Measurements from ENCODE around the gene RFTN1.
A peak's percentile ranks its signal among the peaks of the same experiment; 100 is the strongest.
"Not testable (repeated sequence)": the region's sequence is repeated elsewhere in the genome, so short reads cannot be mapped to it uniquely, and the experiment has no call there.

The RFTN1 gene

DNA sequence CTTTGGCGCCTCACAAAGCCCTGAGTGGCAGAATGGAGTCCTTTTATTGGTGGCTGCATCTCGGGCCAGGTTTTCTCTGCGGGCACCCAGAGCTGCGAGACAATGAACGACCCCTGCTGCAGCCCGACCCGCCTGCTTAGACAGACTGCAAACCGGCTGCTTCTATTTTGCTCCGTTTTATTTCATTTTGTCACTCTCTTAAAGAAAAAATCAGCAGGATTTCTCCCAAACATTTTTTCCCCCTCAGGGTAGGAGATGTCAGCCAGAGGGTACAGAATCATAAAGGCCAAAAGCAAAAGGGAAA is 183.7 kb downstream of the RFTN1 start:
- intact Hi-C loops (cut with DNase I) = no loop called here
- DNase-seq = peak in 1 of 42 donors; percentile 36

DNA sequence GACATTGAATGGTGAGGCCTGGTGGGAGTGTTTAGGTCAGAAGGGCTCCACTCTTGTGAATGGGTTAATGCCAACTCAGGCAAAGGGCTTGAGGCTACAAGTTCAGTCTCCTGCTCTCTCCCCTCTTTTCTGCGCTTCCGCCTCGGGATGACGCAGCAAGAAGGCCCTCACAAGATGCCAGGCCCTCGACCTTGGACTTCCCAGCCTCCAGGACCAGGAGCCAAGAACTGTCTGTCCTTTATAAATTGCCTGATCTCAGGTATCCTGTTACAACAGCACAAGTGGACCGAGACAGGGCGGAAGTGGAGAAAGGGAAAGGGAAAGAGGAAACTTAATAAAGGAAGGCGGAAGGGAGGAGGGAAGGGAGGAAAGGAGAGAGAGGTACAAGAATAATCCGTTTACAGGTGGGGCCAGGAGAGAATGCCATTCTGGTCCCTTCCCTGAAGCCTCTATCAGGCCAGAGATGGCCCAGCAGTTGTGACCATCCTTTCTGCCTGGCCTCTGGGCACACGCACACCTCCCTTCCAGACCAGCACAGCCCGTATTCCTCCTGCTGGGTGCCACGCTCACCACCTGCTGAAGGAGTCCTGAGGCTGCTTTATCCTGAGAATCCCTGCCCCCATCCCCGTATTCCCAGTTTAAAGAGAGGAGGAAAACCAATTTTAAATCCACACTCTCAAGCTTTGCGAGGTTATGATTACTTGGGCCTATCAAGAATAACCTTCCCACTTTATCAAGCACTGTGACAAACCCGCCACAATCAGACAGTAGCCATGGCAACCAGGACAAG is 184.3 kb downstream of the RFTN1 start:
- intact Hi-C loops (cut with DNase I) = no loop called here
- peak in 1 of 42 donors; percentile 32 for DNase-seq

DNA sequence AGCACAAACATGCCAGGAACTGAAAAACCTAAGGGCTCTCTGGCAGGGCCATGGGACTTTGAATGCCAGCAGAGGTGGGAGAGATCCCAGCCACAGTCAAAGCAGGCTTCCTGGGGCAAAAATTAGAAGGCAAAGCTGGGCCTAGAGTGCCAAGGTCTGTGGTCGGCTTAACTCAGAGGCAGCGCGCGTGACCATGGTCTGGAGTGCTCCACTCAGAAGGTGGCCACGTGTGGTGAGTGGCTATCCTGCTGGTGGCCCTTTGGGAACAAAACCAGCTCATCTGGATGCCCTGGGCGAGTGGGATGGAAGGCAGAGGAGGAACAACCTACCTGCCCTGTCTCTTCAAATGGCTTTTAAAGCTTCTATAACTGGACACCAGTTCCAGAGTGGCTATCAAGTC is 185.4 kb downstream of the RFTN1 start:
- DNase-seq = peak in 1 of 42 donors; percentile 32
- intact Hi-C loops (cut with DNase I) = no loop called here

DNA sequence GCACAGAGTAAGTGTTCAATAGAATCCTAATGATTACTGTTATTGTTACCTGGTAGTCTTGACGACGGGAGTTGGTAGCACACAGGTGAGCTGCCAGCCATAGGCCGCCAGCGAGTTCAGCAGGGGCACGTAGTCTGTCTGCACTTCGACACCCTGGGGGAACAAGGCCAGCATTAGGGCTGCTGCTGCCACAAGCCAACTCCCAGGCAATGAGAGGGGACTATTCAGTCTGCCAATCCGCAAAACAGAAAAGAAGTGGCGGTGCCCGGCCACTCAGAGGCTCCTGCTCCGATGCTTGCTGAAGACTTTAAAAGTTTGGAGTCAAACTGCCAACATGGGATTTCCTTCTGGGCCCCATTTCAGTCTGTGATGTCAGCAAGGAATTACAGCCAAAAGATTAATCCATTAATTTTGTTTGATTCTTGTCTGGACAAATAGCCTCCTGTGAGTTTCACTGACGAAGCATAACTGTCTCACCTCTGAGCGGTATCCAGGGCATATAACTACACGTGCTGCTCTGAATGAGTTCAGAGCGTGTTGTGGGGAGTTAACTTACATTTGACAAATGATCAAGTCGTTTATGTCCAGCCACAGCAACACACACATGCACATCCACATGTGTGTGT is 186.7 kb downstream of the RFTN1 start:
- peak in 2 of 42 donors; percentile 19 to 35 for DNase-seq
- intact Hi-C loops (cut with DNase I) = no loop called here

DNA sequence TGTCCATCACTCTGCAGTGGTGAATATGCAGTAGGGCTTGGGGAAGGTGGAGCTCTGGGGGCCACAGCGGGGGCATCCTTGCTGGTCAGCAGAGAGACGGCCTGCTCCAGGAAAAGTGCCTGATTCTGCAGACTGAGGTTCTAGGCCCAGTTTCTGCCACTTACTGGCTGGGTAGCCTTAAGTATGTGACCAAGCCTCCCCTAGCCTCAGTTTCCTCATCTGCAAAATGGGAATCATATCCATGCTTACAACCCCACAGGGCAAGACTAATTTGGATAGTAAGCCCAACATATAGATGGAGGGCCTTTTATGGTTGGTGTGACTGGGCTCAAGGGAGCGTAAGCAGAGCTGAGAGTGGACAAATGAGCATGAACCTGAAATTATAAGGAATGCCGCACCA is 187.6 kb downstream of the RFTN1 start:
- DNase-seq = peak in 1 of 42 donors; percentile 15
- intact Hi-C loops (cut with DNase I) = no loop called here

DNA sequence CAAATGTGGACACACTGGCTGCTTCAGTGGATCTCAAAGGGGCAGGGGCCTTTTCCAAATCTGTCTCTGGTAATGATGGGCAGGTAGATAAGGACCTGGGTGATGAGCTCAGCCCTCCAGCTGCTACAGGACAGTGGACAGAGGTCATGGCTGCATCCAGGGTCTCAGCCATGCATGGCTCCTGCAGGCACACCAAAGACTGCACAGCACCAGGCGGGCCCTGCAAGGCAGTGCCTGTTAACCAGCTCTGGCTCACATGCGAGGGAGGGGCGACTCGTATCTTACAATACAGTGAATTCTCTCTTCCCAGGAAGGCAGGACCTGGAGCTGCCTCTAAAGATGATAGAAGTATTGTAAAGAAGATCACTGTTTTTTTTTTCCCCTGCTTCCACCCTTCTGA is 189.8 kb downstream of the RFTN1 start:
- DNase-seq = peak in 1 of 42 donors; percentile 28
- intact Hi-C loops (cut with DNase I) = no loop called here

DNA sequence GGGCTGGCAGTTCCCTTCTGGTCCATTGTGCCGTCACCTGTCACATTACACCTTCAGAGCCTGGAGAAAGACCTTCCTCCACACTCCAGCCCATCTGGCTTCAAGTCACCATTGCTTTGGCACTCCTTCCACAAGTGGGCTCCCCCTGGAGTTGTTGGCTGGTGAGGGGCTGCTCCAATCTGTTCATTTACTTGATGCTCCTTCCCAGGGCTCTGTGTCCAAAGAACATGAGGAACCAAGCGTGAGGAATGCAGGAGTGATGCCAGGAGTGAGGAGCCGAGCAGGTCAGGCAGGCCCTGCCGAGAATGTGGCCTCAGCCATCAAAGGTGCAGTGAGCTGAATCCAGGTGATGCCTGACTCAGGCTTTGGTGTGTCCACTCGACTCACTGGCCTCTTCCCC is 191.3 kb downstream of the RFTN1 start:
- intact Hi-C loops (cut with DNase I) = no loop called here
- peak in 1 of 42 donors; percentile 21 for DNase-seq

DNA sequence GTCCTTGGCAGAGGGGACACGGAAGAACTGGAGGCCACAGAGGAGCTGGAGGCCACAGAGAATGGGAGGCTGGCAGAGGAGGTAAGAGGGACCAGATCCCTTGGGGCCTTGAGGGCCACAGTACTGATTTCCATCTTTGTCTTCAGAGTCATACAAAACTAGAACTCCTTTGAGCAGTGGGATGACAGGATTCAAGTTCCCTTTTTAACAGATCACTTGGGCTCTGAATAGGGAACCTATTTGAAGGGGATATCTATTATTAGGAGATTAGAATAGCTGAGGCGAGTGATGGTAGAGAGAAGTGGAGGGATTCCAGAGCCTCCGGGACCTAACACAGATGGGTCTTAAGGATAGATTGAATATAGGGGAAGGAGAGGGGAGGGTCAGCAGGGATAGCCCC is 192.8 kb downstream of the RFTN1 start:
- intact Hi-C loops (cut with DNase I) = no loop called here
- peak in 1 of 42 donors; percentile 2 for DNase-seq

DNA sequence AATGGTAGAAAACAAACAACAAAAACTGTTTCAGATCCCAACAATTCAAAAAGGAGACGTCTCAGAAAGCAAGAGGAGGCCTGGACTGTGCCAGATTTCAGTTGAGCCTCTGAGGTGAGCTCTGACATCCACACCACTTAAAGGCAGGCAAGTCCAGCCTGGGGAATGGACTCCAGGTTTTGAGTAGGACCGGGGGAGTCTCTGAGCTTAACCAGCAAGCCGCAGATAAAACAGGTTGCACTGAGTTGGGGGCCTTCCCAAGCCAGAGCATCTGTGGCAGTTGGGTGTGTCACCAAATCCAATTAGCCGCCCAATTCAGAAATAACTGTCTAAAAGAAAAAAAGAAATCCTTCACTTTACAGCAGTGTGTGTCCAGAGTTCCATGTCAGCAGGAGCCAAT is 193.8 kb downstream of the RFTN1 start:
- intact Hi-C loops (cut with DNase I) = no loop called here
- peak in 1 of 42 donors; percentile 4 for DNase-seq

DNA sequence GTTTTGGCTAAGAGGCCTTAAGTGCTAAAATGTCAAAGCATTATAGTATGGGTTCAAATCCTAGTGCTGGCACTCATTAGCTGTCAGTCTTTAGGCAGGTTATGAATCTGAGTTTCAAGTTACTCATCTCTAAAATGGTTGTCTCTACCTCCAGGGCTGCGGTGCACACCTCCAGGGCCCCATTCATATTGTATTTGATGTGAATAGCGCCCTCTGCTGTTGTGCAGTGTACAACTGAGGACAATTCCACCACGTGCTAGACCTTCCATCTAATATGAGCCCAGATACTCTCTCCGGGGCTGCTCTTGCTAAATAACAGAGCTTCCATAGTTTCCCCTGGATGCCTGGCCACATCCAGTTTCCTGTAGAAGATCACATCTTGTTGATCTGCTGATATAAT is 194.2 kb downstream of the RFTN1 start:
- intact Hi-C loops (cut with DNase I) = no loop called here
- peak in 1 of 42 donors; percentile 34 for DNase-seq

DNA sequence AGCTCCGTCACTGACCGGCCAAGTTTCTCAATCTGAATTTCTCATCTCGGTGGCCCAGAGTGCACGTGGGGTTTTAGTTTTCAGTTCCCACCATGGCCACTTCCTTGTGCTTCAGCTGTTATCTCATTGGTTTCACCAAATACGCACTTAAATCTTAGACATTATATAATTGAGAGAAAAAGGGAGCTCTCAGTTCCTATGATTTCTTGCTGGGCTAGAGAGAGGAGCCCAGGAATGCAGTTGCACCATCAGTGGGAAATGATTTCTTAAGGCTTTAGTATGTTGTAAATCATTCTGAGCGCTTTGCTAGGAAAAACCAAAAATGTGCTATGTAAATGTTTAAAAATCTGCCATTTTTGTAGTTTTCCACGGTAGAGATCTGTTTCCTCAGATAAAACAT is 195.3 kb downstream of the RFTN1 start:
- DNase-seq = no peak
- intact Hi-C loops (cut with DNase I) = no loop called here

DNA sequence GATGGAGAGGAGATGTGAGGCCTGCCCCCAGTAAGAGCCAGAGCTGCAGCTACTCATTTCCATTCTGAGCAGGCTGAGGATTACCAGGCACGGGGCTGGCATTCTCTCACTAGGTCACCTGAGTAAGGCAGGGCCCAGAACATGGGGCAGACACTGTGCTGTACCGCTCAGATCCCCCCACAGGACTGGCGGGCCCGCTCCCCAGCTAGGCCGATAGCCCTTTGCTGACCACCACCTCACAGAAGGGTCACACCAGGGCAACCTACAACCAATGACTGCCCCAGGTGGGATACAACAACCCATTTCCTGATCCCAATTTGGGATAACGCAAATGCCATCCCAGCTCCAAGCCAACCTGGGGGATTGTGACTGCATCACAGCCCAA is 195.9 kb downstream of the RFTN1 start:
- DNase-seq = no peak
- intact Hi-C loops (cut with DNase I) = no loop called here

DNA sequence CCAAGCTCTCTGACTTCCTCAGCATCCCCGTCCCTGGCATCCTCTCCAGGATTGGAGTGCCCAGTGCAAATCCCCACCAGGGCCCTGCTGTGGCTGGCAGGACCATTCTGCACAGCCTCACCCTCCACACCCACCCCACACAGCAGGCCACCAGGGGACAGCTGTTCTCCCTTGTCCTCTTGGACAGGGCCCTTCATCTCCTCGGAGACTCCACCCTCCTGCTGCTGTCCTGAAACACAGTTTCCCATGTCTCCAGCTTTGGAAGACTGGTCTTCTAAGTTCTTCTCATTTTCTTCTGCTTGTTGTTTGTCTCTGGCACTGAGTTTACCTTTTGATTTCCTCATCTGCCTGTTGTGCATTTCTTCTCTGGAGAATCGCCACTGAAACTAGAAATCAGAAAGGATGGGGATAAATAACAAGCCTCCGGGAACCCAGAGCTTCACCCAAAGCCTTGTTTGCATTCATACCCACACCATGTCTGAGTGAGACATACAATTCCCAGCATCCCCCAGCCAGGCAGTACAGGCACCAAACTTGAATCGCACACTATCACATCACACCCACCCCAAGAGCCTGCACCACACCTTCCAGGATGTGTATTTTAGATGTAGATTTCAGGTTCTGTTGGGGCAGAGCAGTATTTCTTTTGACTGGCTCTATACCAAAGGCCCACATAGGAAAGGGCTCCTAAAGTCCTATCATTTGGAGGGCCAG is 196.5 kb downstream of the RFTN1 start:
- intact Hi-C loops (cut with DNase I) = no loop called here
- DNase-seq = no peak

DNA sequence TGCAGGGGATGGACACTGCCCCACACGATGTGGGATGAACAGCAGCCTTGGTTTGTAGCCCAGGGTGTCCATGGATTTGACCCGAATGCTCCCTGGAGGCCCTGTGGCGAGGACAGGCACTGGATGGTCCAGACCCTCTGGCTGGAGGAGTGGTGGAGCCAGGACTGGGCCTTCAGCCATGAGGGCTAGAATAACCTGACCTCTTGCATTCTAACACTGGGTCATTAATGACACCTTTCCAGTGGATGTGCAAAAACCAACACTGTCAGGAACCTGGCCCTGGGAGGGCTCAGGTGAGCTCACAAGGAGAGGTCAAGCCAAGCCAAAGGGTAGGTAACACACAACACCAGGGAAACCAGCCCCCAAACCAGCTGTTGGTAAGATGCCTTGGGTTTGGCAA is 197.1 kb downstream of the RFTN1 start:
- intact Hi-C loops (cut with DNase I) = no loop called here
- peak in 1 of 42 donors; percentile 7 for DNase-seq

DNA sequence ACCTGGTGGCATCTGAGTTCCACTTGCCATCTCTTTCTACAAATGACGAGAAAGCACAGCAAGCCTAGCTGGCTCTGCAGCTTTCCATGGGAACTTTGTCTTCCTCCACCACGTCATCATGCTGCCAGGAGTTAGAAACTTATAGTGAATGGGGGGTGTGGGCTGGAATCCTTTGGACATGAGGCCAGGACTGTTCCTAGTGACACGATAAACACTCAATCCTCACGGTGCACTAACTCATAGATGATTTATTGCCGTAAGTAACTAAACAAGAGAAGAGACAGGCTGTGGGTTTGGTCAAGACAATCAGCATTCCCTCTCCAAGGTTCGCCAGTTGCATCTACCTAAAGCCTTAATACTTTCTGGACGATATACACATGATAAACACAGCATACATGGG is 197.9 kb downstream of the RFTN1 start:
- intact Hi-C loops (cut with DNase I) = no loop called here
- no peak for DNase-seq

DNA sequence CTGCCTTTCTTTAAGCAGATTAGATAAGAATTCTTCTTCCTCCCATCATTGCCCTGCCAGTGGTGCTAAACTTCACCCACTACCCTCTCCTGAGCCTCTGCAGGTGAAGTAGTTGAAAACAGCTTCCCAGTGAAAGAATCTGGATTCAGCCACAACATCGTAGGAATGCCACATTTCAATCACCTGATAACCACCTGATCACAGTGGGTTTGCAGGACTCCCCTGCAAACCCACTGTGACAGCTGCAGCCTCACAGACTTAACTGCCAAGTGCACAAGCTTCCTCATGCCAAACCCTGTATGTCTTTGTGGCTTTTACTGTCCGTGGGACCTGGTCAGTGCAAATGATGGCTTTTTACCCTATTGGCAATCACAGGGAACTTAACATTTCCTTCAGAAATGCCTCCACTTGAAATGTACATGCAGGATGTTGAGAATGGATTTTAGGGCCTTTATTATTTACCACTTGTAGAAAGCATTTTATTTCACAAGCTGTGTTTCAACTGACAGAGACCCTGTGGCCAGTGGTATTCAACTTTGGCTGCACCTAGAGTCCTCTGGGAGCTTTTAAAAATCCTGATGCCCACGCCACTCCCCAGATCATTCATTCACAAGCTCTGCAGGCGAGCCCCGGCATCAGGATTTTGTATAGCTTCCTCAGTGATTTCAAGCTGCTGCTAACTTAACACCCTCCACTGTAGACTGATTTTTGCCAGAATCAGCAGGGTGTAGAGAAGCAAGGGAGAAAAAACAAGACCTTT is 199.4 kb downstream of the RFTN1 start:
- DNase-seq = no peak
- intact Hi-C loops (cut with DNase I) = no loop called here

DNA sequence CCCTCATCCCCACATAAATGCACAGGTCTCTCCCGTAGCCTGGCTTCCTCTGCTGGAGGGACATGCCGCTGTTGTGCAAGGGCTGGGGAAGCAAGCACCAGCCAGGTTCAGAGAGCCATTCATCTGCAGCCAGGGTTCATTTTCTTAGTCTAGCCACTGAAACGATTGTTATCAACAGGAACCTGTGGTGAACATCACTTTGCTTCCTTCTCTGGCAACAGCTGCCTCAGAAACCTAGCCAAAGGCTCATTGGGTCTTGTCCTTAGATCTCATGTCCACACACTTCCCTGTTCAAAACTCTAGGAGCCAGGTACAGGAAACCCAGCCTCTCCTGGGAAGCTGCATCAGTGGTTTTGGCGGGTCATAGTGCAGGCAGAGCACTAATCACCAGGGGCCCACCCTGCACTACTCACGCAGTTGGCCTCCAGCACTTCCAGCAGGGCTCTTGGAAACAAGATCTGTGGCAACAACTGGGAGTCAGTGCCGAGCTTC is 201.5 kb downstream of the RFTN1 start:
- no peak for DNase-seq
- intact Hi-C loops (cut with DNase I) = no loop called here

DNA sequence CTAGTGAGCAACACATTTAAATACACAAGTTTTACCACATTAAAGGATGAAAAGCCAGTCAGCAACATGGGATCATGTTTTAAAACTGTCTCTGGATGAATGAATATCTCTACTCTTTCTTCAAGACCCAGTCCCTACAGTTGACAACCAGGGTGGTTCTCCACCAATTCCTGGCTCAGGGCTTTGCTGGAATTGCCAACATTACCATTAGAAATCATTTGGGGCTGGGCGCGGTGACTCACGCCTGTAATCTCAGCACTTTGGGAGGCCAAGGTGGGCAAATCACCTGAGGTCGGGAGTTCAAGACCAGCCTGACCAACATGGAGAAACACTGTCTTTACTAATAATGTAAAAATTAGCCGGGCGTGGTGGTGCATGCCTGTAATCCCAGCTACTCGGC is 203.0 kb downstream of the RFTN1 start:
- intact Hi-C loops (cut with DNase I); DNase-seq: not testable (repeated sequence)

DNA sequence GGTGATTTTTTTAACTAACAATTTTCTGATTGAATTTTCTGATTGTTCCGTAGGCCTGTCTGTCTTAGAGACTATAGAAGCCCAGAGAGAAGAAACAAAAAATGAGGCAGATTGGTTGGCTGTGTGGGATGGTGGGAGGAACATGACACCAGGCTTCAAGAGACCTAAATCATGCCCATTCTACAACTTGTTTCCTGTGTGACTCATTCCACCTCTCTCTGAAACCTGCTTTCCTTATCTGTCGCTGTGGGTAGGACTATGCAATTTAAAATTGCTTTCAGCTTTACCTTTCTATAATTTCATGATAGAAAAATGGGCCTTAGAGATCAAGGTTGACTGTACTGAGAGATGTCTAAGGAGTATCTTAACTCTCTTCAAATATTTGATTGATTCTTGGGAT is 203.9 kb downstream of the RFTN1 start:
- DNase-seq = peak in 2 of 42 donors; percentile 28 to 29
- intact Hi-C loops (cut with DNase I) = no loop called here

DNA sequence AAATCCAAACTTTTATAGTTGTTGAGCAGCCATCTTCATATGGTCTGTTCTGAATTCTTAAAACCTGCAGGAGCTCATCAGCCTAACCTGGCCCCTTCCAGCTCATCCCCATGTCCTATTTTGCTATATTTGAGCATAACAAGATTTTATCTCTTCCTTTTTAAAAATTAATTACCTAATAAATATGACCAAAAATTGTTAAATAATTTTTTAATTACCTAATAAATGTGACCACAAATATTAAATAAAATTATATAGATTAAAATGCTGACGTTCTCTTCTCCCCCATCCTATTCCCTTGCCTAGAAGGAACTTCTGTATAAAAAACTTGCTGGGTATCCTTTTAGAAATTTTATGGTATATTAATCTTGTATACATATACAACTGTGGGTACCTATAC is 204.8 kb downstream of the RFTN1 start:
- no peak for DNase-seq
- intact Hi-C loops (cut with DNase I) = no loop called here
